ENCODE data around the gene ZNF827. TPM values are rescaled to one million over a fixed set of nuclear protein-coding genes. Genes with fewer than 3 reads are reported as not detected.
A peak's percentile ranks its signal among the peaks of the same experiment; 100 is the strongest.

ZNF827 gene
- polyA plus RNA-seq, 1 donor (not counting 4 experiments of a cell fraction or from before 2014, with no cell fraction given), result 4.7 TPM

DNA sequence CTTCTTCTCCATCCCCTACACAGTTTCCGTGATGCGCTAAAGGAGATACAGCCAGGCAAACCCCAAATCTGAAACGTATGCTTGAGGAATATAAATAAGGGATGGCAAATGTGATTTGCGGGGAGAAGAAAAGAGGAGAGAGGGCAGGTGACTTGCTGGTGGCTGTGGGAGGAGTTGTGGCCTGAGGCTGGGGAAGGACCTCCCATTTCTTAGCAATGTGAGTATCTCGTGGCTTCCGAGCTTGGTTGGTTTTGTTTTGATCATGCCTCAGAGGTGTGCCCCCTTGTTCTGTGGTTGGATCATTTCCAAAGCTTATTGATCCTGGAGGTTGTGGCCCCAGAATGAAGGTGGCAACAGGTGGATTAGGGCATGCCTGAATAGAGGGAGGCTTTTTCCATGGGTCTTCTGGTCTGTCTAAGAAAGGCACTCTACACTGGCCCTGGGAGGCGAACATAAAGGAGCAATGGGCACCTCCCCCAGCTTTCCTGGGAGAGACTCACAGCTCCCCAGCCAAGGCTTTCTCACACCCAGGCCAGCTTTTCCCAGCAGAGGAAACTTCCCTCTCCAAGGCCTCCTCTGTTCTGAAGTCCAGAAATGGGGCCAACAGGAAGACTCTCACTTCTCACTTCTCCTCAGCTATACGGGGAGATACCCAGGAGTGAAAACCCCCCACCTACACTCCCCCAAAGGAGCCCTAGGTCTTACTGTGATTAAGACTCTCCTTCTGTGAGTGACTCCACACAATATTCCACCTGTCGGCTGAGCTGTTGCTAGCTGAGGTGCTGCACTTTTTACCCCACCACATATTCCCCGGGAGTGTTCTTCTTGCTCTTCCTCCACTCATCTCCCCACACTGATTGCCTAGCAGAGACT, 218.6 kb downstream of the ZNF827 start:
- Histone ChIP-seq H3K36me3 (ENCODE audit: control insufficient read depth in 2 of 2, extremely low read depth in 1 of 2, insufficient read depth in 2 of 2, low read length in 2 of 2) (no peaks in the 10 kb centered on the region), H3K9me1 (ENCODE audit: control insufficient read depth, extremely low read depth, insufficient read depth, low read length) (no peaks in the 10 kb centered on the region), H4K20me1 (ENCODE audit: control insufficient read depth, extremely low read depth, insufficient read depth, low read length) (no peaks in the 10 kb centered on the region), H3K79me2 (ENCODE audit: control insufficient read depth, insufficient read depth, low read length) (no peaks in the 10 kb centered on the region), H3K9ac (ENCODE audit: control insufficient read depth, extremely low read depth, insufficient read depth, low read length) (no peak overlapping the region), H3K27me3 (ENCODE audit: control insufficient read depth, extremely low read depth, insufficient read depth, low read length) (no peaks in the 10 kb centered on the region), H3K27ac (ENCODE audit: control insufficient read depth, insufficient read depth, low read length) (no peak overlapping the region), H2AFZ (ENCODE audit: control insufficient read depth, low read length) (no peak overlapping the region), H3K4me3 (ENCODE audit: control insufficient read depth in 2 of 3, extremely low read depth in 1 of 3, insufficient read depth in 2 of 3, low read depth in 1 of 3, low read length in 3 of 3) (no peak overlapping the region), H3K4me2 (ENCODE audit: control insufficient read depth, extremely low read depth, insufficient read depth, low read depth, low read length) (no peak overlapping the region), H3K9me3 (ENCODE audit: control insufficient read depth, low read depth, low read length) (no peaks in the 10 kb centered on the region), H3K4me1 (ENCODE audit: control insufficient read depth, extremely low read depth, insufficient read depth, low read length) (peaks cover 20% of the 10 kb centered on the region)
- dilution Hi-C loops (cut with MboI; ENCODE audit: extremely low pct_ligation_motif_present, low sequenced_read_pairs), result no loop called here
- no peak for FAIRE-seq
- no peak for DNase-seq (ENCODE audit: low read depth, low spot score)
- no peak for TF ChIP-seq EZH2 (IDR thresholded peaks at IDR 0.05; ENCODE audit: low read length)
- TF ChIP-seq, protein P1, sequence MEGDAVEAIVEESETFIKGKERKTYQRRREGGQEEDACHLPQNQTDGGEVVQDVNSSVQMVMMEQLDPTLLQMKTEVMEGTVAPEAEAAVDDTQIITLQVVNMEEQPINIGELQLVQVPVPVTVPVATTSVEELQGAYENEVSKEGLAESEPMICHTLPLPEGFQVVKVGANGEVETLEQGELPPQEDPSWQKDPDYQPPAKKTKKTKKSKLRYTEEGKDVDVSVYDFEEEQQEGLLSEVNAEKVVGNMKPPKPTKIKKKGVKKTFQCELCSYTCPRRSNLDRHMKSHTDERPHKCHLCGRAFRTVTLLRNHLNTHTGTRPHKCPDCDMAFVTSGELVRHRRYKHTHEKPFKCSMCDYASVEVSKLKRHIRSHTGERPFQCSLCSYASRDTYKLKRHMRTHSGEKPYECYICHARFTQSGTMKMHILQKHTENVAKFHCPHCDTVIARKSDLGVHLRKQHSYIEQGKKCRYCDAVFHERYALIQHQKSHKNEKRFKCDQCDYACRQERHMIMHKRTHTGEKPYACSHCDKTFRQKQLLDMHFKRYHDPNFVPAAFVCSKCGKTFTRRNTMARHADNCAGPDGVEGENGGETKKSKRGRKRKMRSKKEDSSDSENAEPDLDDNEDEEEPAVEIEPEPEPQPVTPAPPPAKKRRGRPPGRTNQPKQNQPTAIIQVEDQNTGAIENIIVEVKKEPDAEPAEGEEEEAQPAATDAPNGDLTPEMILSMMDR (optimal IDR thresholded peaks at IDR 0.05 in 1 of 3, IDR thresholded peaks at IDR 0.05 in 1 of 3, conservative IDR thresholded peaks at IDR 0.05 in 1 of 3; ENCODE audit: extremely low read depth in 1 of 3, insufficient read depth in 2 of 3, low read length in 3 of 3), result no peak

DNA sequence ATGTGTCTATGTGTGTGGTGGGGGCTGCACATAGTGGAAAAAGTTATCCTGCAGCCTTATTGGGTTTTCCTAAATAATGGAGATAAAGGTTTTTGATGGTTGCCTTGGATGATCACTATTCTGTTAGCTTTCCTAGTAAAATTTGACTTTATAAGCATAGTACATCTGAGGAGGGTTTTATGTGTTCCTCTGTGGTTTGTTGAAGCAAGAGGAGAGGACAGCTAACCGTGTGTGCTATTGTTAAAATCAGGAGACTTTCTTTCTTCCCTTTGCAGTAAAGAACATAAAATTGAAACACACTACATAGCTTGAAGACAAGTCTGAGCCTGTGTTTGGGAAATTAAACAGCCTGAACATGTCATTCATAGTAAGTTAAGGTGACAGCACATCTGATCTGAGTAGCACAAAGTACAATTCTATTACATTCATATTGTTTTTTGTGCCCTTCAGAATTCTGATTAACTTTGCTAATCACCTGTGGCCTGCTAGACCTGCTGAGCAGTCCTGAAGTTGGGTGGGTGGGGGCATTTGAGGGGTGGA, 221.9 kb downstream of the ZNF827 start:
- peak; percentile 67 for FAIRE-seq
- Histone ChIP-seq H4K20me1 (ENCODE audit: control insufficient read depth, extremely low read depth, insufficient read depth, low read length) (no peaks in the 10 kb centered on the region), H2AFZ (ENCODE audit: control insufficient read depth, low read length) (no peak overlapping the region), H3K4me3 (ENCODE audit: control insufficient read depth in 2 of 3, extremely low read depth in 1 of 3, insufficient read depth in 2 of 3, low read depth in 1 of 3, low read length in 3 of 3) (no peak overlapping the region), H3K79me2 (ENCODE audit: control insufficient read depth, insufficient read depth, low read length) (no peaks in the 10 kb centered on the region), H3K9ac (ENCODE audit: control insufficient read depth, extremely low read depth, insufficient read depth, low read length) (no peak overlapping the region), H3K27me3 (ENCODE audit: control insufficient read depth, extremely low read depth, insufficient read depth, low read length) (no peaks in the 10 kb centered on the region), H3K4me2 (ENCODE audit: control insufficient read depth, extremely low read depth, insufficient read depth, low read depth, low read length) (peak overlapping the region; percentile 47), H3K9me3 (ENCODE audit: control insufficient read depth, low read depth, low read length) (no peaks in the 10 kb centered on the region), H3K9me1 (ENCODE audit: control insufficient read depth, extremely low read depth, insufficient read depth, low read length) (no peaks in the 10 kb centered on the region), H3K36me3 (ENCODE audit: control insufficient read depth in 2 of 2, extremely low read depth in 1 of 2, insufficient read depth in 2 of 2, low read length in 2 of 2) (no peaks in the 10 kb centered on the region), H3K4me1 (ENCODE audit: control insufficient read depth, extremely low read depth, insufficient read depth, low read length) (peaks cover 11% of the 10 kb centered on the region), H3K27ac (ENCODE audit: control insufficient read depth, insufficient read depth, low read length) (no peak overlapping the region)
- dilution Hi-C loops (cut with MboI; ENCODE audit: extremely low pct_ligation_motif_present, low sequenced_read_pairs), result no loop called here
- no peak for TF ChIP-seq EZH2 (IDR thresholded peaks at IDR 0.05; ENCODE audit: low read length)
- TF ChIP-seq, protein P1 (optimal IDR thresholded peaks at IDR 0.05 in 1 of 3, IDR thresholded peaks at IDR 0.05 in 1 of 3, conservative IDR thresholded peaks at IDR 0.05 in 1 of 3; ENCODE audit: extremely low read depth in 1 of 3, insufficient read depth in 2 of 3, low read length in 3 of 3), result no peak
- no peak for DNase-seq (ENCODE audit: low read depth, low spot score)
